ENCODE measurements around the gene P2RY12. TPM values are rescaled to one million over a fixed set of nuclear protein-coding genes. Genes with fewer than 3 reads are reported as not detected.

Gene P2RY12
- total and polyA plus RNA-seq, 10 of the 15 experiments (the other 5 are each of a cell fraction or from before 2014, with no cell fraction given): 0.27 to 1.0 (median 0.66) TPM; not detected in 2

GRCh38 chr3:151320131-151320530 lies 64.4 kb downstream of the P2RY12 start (continued):
- TF ChIP-seq E4F1 (IDR thresholded peaks at IDR 0.05; ENCODE audit: borderline replicate concordance, partially characterized antibody) (no peak), ASH2L (IDR thresholded peaks at IDR 0.05; ENCODE audit: borderline replicate concordance, low read depth) (no peak), ZNF217 (IDR thresholded peaks at IDR 0.05) (no peak)

GRCh38 chr3:151319628-151320027 lies 64.9 kb downstream of the P2RY12 start:
- in situ Hi-C loops (cut with MboI): no loop called here
- ChIA-PET RAD21 (ENCODE audit: unreplicated experiment) (no interaction called here), POLR2A (no interaction called here), SMC1A (ENCODE audit: uncharacterized antibody, unreplicated experiment) (interaction anchor here (1.5 kb wide), 1 partner anchor 28 kb away, joined by 5 read pairs; no protein-coding TSS in a partner anchor), CTCF (interaction anchor here (1.5 kb wide), 1 partner anchor 8 kb away, joined by 3 read pairs; no protein-coding TSS in a partner anchor)
- H3K9me3 ChIP-seq (replicated peaks; ENCODE audit: control insufficient read depth, insufficient read depth, low read length): no peaks in the 10 kb centered on the region
- TF ChIP-seq IKZF1 (conservative IDR thresholded peaks at IDR 0.05) (no peak), USF1 (IDR thresholded peaks at IDR 0.05; ENCODE audit: borderline replicate concordance, extremely low read length, insufficient read depth, low read depth, low read length) (no peak), PRDM15 (CRISPR knock-in tag; IDR thresholded peaks at IDR 0.05) (no peak), CHD4 (IDR thresholded peaks at IDR 0.05) (no peak), REST (IDR thresholded peaks at IDR 0.05; ENCODE audit: low read depth, low read length) (no peak), NFYA (IDR thresholded peaks at IDR 0.05; ENCODE audit: borderline replicate concordance, low read depth, low read length) (no peak), POU2F2 (IDR thresholded peaks at IDR 0.05; ENCODE audit: borderline replicate concordance, low read depth, low read length) (no peak)
- DNase-seq (ENCODE audit: low read depth, low spot score) (no peak), FAIRE-seq (no peak), ATAC-seq (no peak)
- H4K20me1 ChIP-seq (ENCODE audit: control insufficient read depth, insufficient read depth): no peaks in the 10 kb centered on the region
- H3K4me2 ChIP-seq (ENCODE audit: control insufficient read depth, insufficient read depth): no peak overlapping the region
- H3K27ac ChIP-seq (ENCODE audit: control insufficient read depth, insufficient read depth): no peak overlapping the region
- intact Hi-C loops (cut with micrococcal nuclease; ENCODE audit: unreplicated experiment): no loop called here
- H3K4me1 ChIP-seq (ENCODE audit: control insufficient read depth, insufficient read depth, low read length): no peaks in the 10 kb centered on the region
- no peaks in the 10 kb centered on the region; a peak in 2 of 4 replicates for H3K27me3 ChIP-seq (replicated peaks in 1 of 2; ENCODE audit: control insufficient read depth in 2 of 2, insufficient read depth in 2 of 2, low read length in 1 of 2)
- BruUV-seq (replicated peaks): no TSS peak
- no peaks in the 10 kb centered on the region for H3K36me3 ChIP-seq (ENCODE audit: control insufficient read depth in 2 of 2, insufficient read depth in 2 of 2, low read length in 1 of 2)
- no peak overlapping the region for H2AFZ ChIP-seq (ENCODE audit: control insufficient read depth, low read depth, low read length)
- 37% methylated on average over 4 of the region's 4 CpGs for WGBS (ENCODE audit: insufficient coverage, insufficient replicate concordance, low lambda C conversion rate, missing lambda C conversion rate)
- no peak overlapping the region for H3K9ac ChIP-seq (ENCODE audit: control insufficient read depth, insufficient read depth, low read length)
- no peaks in the 10 kb centered on the region for H3K79me2 ChIP-seq (ENCODE audit: control insufficient read depth, insufficient read depth, low read length)
- H3K4me3 ChIP-seq: no peak overlapping the region
